OCI-LY3 (cell line): ENCODE measurements around the gene RASEF.

Source experiments
- CTCF ChIP-seq: fragments of 200-600, 300-600 bp; sonication (generic); IDR thresholded peaks from 2 replicates; pipeline ENCODE4 v1.5.1; 2014; ENCODE audit warnings: antibody characterized with exemption, low read length, low read depth
- EZH2phosphoT487 ChIP-seq: fragments of 200-600 bp; shearing (Covaris generic); IDR thresholded peaks from 2 replicates; pipeline ENCODE4 v1.6.1; 2018; ENCODE audit warnings: antibody characterized with exemption, mixed run types, low read depth

- TF ChIP-seq CTCF (no peak), EZH2phosphoT487 (no peak)
Observed at GRCh38 chr9:83035143-83035542, 27.8 kb downstream of the RASEF start.
